H1 (cell line): ENCODE measurements around the gene RETREG1.

Source experiments
- POLR2A ChIP-seq, 2 experiments: IDR thresholded peaks; 1 replicate in 1 of 2; 2 replicates in 1 of 2; pipeline ENCODE4 v1.6.1; 2011; ENCODE audit warnings: low read depth in 2 of 2, low read length in 2 of 2, mild to moderate bottlenecking in 2 of 2; ENCODE audit errors: control extremely low read depth in 1 of 2
- TF ChIP-seq, protein P1 (sequence below), 3 experiments: IDR thresholded peaks; 1 replicate in 2 of 3; 2 replicates in 1 of 3; pipeline versions ENCODE4 v1.5.1 to v1.6.1; 2011; ENCODE audit warnings: low read length in 3 of 3, mild to moderate bottlenecking in 3 of 3, inconsistent platforms in 2 of 3, low read depth in 1 of 3, moderate library complexity in 1 of 3; ENCODE audit not compliant: insufficient read depth in 1 of 3; ENCODE audit errors: control extremely low read depth in 1 of 3
- TF ChIP-seq, protein P2 (sequence below): IDR thresholded peaks from 2 replicates; pipeline ENCODE4 v1.6.1; 2012; ENCODE audit warnings: inconsistent platforms

DNA sequence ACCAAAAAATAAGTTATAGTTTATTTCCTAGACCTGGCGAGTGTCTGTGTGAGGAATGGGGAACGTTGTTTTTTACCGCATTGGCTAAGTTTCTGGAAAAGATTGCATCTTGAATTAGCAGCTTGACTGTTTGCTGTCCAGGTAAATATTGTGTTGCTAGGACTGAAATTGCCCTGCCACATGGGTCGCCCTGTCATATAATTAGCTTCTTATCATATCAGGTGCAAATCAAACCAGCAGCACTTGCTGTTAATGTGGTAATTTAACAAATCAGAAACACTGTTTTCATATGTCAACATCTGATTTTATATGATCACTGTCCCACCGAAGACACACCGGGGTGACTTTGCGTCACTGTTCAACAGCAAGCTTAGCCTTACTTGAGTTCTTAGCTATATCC, 87.5 kb downstream of the RETREG1 start:
- TF ChIP-seq, protein P1, sequence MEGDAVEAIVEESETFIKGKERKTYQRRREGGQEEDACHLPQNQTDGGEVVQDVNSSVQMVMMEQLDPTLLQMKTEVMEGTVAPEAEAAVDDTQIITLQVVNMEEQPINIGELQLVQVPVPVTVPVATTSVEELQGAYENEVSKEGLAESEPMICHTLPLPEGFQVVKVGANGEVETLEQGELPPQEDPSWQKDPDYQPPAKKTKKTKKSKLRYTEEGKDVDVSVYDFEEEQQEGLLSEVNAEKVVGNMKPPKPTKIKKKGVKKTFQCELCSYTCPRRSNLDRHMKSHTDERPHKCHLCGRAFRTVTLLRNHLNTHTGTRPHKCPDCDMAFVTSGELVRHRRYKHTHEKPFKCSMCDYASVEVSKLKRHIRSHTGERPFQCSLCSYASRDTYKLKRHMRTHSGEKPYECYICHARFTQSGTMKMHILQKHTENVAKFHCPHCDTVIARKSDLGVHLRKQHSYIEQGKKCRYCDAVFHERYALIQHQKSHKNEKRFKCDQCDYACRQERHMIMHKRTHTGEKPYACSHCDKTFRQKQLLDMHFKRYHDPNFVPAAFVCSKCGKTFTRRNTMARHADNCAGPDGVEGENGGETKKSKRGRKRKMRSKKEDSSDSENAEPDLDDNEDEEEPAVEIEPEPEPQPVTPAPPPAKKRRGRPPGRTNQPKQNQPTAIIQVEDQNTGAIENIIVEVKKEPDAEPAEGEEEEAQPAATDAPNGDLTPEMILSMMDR (IDR thresholded peaks at IDR 0.05; ENCODE audit: control extremely low read depth in 1 of 3, insufficient read depth in 1 of 3, low read depth in 1 of 3, low read length in 3 of 3), result no peak
- no peak for TF ChIP-seq POLR2A (IDR thresholded peaks at IDR 0.05; ENCODE audit: control extremely low read depth in 1 of 2, low read depth in 2 of 2, low read length in 2 of 2)
- TF ChIP-seq, protein P2, sequence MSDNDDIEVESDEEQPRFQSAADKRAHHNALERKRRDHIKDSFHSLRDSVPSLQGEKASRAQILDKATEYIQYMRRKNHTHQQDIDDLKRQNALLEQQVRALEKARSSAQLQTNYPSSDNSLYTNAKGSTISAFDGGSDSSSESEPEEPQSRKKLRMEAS, result no peak
